PC-9 (cell line): ENCODE measurements around the gene AKR1C1.
"Not testable (repeated sequence)": the region's sequence is repeated elsewhere in the genome, so short reads cannot be mapped to it uniquely, and the experiment has no call there.

ENCODE experiments used
- EZH2 ChIP-seq: fragments of 200-600 bp; sonication (generic); IDR thresholded peaks from 2 replicates; pipeline ENCODE4 v1.8.0; 2017; ENCODE audit warnings: antibody characterized with exemption, low read depth
- TF ChIP-seq, protein P1 (sequence below): fragments of 200-600 bp; sonication (generic); conservative IDR thresholded peaks from 2 replicates; pipeline ENCODE4 v1.6.1; 2017; ENCODE audit warnings: mixed run types, antibody characterized with exemption, mild to moderate bottlenecking, moderate library complexity

DNA sequence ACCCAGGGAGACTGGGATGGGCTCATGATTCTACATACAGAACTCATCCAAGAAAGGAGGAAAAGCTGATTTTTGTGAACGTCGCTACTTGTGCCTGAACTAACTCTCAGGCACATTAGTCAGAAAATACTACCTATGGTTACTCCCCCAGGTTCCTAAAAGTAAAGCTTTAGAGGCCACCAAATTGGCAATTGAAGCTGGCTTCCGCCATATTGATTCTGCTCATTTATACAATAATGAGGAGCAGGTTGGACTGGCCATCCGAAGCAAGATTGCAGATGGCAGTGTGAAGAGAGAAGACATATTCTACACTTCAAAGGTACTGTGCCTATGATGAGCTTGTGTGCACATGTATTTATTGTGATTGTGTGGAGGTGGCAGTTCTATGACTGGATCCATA lies 2.5 kb downstream of the AKR1C1 start:
- TF ChIP-seq, protein P1, sequence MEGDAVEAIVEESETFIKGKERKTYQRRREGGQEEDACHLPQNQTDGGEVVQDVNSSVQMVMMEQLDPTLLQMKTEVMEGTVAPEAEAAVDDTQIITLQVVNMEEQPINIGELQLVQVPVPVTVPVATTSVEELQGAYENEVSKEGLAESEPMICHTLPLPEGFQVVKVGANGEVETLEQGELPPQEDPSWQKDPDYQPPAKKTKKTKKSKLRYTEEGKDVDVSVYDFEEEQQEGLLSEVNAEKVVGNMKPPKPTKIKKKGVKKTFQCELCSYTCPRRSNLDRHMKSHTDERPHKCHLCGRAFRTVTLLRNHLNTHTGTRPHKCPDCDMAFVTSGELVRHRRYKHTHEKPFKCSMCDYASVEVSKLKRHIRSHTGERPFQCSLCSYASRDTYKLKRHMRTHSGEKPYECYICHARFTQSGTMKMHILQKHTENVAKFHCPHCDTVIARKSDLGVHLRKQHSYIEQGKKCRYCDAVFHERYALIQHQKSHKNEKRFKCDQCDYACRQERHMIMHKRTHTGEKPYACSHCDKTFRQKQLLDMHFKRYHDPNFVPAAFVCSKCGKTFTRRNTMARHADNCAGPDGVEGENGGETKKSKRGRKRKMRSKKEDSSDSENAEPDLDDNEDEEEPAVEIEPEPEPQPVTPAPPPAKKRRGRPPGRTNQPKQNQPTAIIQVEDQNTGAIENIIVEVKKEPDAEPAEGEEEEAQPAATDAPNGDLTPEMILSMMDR: not testable (repeated sequence)
- TF ChIP-seq EZH2: not testable (repeated sequence)
